Loucy (cell line): Measurements from ENCODE around the gene APPL2.

Experiments used
- CTCF ChIP-seq: fragments of 200-600 bp; sonication (generic); conservative IDR thresholded peaks from 2 replicates; pipeline ENCODE4 v1.5.1; 2014; ENCODE audit warnings: mild to moderate bottlenecking, antibody characterized with exemption, low read length
- EZH2phosphoT487 ChIP-seq: fragments of 200-600 bp; IDR thresholded peaks from 2 replicates; pipeline ENCODE4 v1.6.1; 2018; ENCODE audit warnings: antibody characterized with exemption, mild to moderate bottlenecking, moderate library complexity, borderline replicate concordance

- TF ChIP-seq CTCF (no peak), EZH2phosphoT487 (no peak)
These were observed 38.6 kb upstream of the APPL2 start for GRCh38 chr12:105274571-105274970.
